AG09319 (cell line): Measurements from ENCODE around the gene PAM16.

Experiments
- DNase-seq: peaks from one replicate; pipeline ENCODE4 v3.0.0-alpha.2; 2010; ENCODE audit warnings: low read depth; ENCODE audit errors: extremely low read depth
- TF ChIP-seq, protein P1 (sequence below): IDR thresholded peaks from 2 replicates; pipeline ENCODE4 v1.5.1; 2011; ENCODE audit warnings: low read depth, mild to moderate bottlenecking, inconsistent platforms, low read length, moderate library complexity

The PAM16 gene

DNA sequence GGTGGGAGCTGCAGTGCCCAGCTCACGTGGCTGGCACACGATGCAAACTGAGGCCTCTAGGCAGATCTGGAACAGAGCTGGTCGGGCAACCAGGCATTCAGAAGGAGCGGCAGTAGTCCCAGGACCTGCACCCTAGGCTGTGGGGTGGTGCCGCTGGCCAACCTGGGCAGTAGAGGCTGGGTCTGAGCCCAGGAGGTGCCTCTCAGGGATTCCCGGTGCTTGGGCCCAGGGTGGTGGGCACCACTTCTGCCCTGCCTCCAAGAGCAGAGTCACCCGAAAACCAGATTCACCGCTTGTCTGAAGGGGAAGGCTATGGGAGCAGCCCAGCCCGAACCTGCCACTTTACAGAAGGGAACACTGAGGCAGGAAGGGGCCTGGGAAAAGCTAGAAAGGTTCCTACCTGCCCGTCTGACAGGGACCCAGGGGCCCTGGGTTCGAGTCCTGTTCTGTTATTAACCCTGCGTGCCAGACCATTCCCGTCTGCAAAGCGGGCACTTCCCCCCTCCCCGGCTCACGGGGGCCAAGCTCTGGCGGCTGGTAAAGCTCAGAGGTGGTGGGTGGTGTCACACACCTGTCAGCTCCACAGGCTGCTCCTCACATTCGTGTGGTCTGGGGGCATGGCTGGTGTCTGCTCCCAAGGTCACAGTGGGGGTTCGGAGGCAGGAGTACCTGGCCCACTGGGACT lies 18.4 kb downstream of the PAM16 start:
- DNase-seq, result no peak
- TF ChIP-seq, protein P1, sequence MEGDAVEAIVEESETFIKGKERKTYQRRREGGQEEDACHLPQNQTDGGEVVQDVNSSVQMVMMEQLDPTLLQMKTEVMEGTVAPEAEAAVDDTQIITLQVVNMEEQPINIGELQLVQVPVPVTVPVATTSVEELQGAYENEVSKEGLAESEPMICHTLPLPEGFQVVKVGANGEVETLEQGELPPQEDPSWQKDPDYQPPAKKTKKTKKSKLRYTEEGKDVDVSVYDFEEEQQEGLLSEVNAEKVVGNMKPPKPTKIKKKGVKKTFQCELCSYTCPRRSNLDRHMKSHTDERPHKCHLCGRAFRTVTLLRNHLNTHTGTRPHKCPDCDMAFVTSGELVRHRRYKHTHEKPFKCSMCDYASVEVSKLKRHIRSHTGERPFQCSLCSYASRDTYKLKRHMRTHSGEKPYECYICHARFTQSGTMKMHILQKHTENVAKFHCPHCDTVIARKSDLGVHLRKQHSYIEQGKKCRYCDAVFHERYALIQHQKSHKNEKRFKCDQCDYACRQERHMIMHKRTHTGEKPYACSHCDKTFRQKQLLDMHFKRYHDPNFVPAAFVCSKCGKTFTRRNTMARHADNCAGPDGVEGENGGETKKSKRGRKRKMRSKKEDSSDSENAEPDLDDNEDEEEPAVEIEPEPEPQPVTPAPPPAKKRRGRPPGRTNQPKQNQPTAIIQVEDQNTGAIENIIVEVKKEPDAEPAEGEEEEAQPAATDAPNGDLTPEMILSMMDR, result no peak

DNA sequence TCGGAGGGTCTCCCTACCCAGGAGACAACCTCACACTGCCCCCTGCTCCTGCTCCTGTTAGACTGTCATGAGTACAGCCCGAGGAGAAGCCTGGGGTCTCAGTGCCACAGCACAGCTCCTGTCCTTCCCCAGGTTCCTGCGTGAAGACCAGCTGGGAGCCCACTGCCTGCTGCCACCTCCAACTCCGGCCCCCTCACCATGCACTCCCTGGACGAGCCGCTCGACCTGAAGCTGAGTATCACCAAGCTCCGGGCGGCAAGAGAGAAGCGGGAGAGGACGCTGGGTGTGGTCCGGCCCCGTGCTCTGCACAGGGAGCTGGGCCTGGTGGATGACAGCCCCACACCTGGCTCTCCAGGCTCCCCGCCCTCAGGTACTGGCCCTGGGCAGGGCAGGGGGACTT lies 19.0 kb downstream of the PAM16 start:
- TF ChIP-seq, protein P1, result no peak
- DNase-seq, result no peak

GRCh38 chr16:4330277-4330874 lies 20.7 kb downstream of the PAM16 start:
- DNase-seq, result no peak
- TF ChIP-seq, protein P1, result peak; percentile 98

DNA sequence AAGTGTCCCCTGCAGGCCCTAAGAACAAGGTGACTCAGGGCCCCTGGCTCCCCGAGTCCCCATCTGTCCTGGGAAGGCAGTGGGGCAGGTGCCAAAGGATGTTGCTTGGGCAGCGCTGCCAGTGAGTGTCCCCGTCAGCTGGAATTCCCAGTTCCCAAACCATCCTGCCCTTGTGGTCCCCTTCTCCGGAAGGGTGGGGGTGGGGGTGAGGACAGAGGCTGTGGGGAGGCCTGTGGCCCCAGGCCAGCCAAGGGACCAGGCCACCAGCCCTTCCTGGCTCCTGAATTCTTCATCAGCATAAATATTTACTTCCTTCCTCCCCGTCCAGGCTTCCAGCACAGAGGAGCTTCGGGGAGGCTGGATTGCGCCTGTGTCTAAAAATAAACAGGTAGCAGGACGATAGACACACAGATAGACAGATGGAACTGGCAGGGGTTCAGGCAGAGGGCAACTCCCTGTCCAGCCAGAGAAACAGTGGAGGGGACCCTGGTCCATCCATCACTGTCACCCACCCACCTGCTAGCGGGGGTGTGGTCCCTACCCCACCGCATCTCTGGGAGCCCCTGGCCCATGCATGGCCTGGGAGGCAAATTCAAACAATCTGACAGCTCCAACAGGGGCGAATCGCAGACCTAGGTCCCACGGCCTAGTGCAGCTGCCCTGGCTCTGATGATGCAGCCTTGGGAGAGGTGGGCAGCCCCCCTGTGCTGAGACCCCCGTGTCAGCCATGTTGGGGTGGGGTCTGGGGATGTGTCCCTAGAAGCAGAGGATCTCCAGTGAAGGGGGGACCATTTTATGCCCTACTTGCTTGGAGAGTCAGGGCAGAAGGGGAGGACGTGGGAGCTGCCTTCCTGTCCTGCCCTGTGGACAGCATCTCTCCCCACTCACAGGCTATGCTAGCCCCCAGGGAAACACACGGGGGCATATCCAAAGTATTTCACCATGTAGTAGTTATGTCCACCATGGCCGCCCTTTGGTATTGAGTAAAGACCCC lies 22.0 kb downstream of the PAM16 start:
- TF ChIP-seq, protein P1, result no peak
- DNase-seq, result no peak

GRCh38 chr16:4328046-4328781 lies 22.9 kb downstream of the PAM16 start:
- TF ChIP-seq, protein P1, result peak; percentile 67
- DNase-seq, result peak; percentile 45

DNA sequence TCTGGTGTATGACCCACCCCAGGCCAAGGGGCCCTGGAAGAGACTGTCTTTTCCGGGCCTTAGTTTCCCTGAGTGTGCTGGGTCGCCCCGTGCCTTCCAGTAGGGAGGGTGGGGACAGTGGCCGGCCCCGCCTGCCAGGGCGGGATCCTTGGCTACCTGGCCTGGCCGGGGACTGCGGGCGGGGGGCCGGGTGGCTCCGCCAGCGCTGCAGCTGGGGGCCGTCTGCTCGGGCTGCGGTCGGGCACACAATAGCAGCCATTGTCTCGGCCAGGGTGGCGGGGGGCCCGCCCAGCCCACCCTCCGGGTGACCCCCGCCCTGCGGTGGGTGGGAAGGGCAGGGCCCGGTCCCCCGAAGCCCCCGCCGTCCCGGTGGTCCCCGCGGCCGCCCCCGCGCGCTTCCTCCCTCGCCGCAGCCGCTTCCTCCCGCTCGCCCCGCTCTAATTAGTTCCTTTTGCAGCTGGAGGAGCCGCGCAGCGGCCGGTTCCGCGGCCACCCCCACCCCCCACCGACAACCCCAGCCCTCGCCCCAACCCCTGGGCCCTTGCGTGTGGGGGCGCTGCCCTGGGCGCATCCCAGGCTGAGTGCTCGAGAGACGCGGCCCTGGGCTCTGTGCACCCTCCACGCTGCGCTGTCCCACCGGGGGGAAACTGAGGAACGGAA lies 23.6 kb downstream of the PAM16 start:
- TF ChIP-seq, protein P1, result no peak
- no peak for DNase-seq
